Measurements from ENCODE around the gene AHRR. TPM values are rescaled to one million over a fixed set of nuclear protein-coding genes. Genes with fewer than 3 reads are reported as not detected.
A peak's percentile ranks its signal among the peaks of the same experiment; 100 is the strongest.

AHRR gene
- total and polyA plus RNA-seq, 2 donors: 0.34 to 0.52 TPM

- H3K27me3 ChIP-seq (ENCODE audit: control insufficient read depth in 2 of 2, insufficient read depth in 1 of 2, low read length in 1 of 2): no peaks in the 10 kb centered on the region
- H3K36me3 ChIP-seq (ENCODE audit: control insufficient read depth in 2 of 2, insufficient read depth in 2 of 2, low read length in 1 of 2): no peaks in the 10 kb centered on the region
- H3K4me1 ChIP-seq (ENCODE audit: control insufficient read depth in 2 of 2, insufficient read depth in 2 of 2, low read length in 2 of 2): peaks cover 0 to 15% of the 10 kb centered on the region in 2 donors
- H3K9me3 ChIP-seq (ENCODE audit: control insufficient read depth in 2 of 2, insufficient read depth in 1 of 2, low read length in 1 of 2): peaks cover 0 to 10% of the 10 kb centered on the region in 2 donors
- H3K4me3 ChIP-seq (ENCODE audit: low read length in 2 of 2): no peak overlapping the region
- H3K27ac ChIP-seq (ENCODE audit: low read depth in 1 of 2, low read length in 1 of 2): no peak overlapping the region
- no peak for DNase-seq (ENCODE audit: low read depth in 6 of 9, low spot score in 9 of 9)
- WGBS: 93% methylated on average over 18 of the region's 18 CpGs
Measured at GRCh38 chr5:386432-387341, 65.2 kb downstream of the AHRR start.

GRCh38 chr5:387491-388265, 66.2 kb downstream of the AHRR start:
- Histone ChIP-seq H3K4me1 (ENCODE audit: control insufficient read depth in 2 of 2, insufficient read depth in 2 of 2, low read length in 2 of 2) (peaks cover 1 to 19% of the 10 kb centered on the region in 2 donors), H3K27me3 (ENCODE audit: control insufficient read depth in 2 of 2, insufficient read depth in 1 of 2, low read length in 1 of 2) (no peaks in the 10 kb centered on the region), H3K27ac (ENCODE audit: low read depth in 1 of 2, low read length in 1 of 2) (no peak overlapping the region), H3K9me3 (ENCODE audit: control insufficient read depth in 2 of 2, insufficient read depth in 1 of 2, low read length in 1 of 2) (peaks cover 0 to 10% of the 10 kb centered on the region in 2 donors), H3K4me3 (ENCODE audit: low read length in 2 of 2) (no peak overlapping the region), H3K36me3 (ENCODE audit: control insufficient read depth in 2 of 2, insufficient read depth in 2 of 2, low read length in 1 of 2) (no peaks in the 10 kb centered on the region)
- DNase-seq (ENCODE audit: low read depth in 6 of 9, low spot score in 9 of 9): no peak
- WGBS: 94% methylated on average over 18 of the region's 18 CpGs

- WGBS: 96% methylated on average over 34 of the region's 34 CpGs
- H3K9me3 ChIP-seq (ENCODE audit: control insufficient read depth in 2 of 2, insufficient read depth in 1 of 2, low read length in 1 of 2): peaks cover 0 to 15% of the 10 kb centered on the region in 2 donors
- DNase-seq (ENCODE audit: low read depth in 6 of 9, low spot score in 9 of 9): no peak
- no peak overlapping the region for H3K4me3 ChIP-seq (ENCODE audit: low read length in 2 of 2)
- H3K4me1 ChIP-seq (ENCODE audit: control insufficient read depth in 2 of 2, insufficient read depth in 2 of 2, low read length in 2 of 2): peaks cover 8 to 28% of the 10 kb centered on the region in 2 donors
- H3K27me3 ChIP-seq (ENCODE audit: control insufficient read depth in 2 of 2, insufficient read depth in 1 of 2, low read length in 1 of 2): no peaks in the 10 kb centered on the region
- H3K36me3 ChIP-seq (ENCODE audit: control insufficient read depth in 2 of 2, insufficient read depth in 2 of 2, low read length in 1 of 2): no peaks in the 10 kb centered on the region
- H3K27ac ChIP-seq (ENCODE audit: low read depth in 1 of 2, low read length in 1 of 2): no peak overlapping the region
Measured at GRCh38 chr5:388266-389196, 67.0 kb downstream of the AHRR start.

GRCh38 chr5:389197-389821, 67.8 kb downstream of the AHRR start:
- H3K9me3 ChIP-seq (ENCODE audit: control insufficient read depth in 2 of 2, insufficient read depth in 1 of 2, low read length in 1 of 2): peaks cover 0 to 15% of the 10 kb centered on the region in 2 donors
- no peak overlapping the region for H3K4me3 ChIP-seq (ENCODE audit: low read length in 2 of 2)
- WGBS: 96% methylated on average over 32 of the region's 32 CpGs
- no peaks in the 10 kb centered on the region for H3K36me3 ChIP-seq (ENCODE audit: control insufficient read depth in 2 of 2, insufficient read depth in 2 of 2, low read length in 1 of 2)
- DNase-seq (ENCODE audit: low read depth in 6 of 9, low spot score in 9 of 9): no peak
- peaks cover 11 to 34% of the 10 kb centered on the region in 2 donors for H3K4me1 ChIP-seq (ENCODE audit: control insufficient read depth in 2 of 2, insufficient read depth in 2 of 2, low read length in 2 of 2)
- no peak overlapping the region for H3K27ac ChIP-seq (ENCODE audit: low read depth in 1 of 2, low read length in 1 of 2)
- H3K27me3 ChIP-seq (ENCODE audit: control insufficient read depth in 2 of 2, insufficient read depth in 1 of 2, low read length in 1 of 2): no peaks in the 10 kb centered on the region

- no peak for DNase-seq (ENCODE audit: low read depth in 6 of 9, low spot score in 9 of 9)
- Histone ChIP-seq H3K27ac (ENCODE audit: low read depth in 1 of 2, low read length in 1 of 2) (no peak overlapping the region), H3K9me3 (ENCODE audit: control insufficient read depth in 2 of 2, insufficient read depth in 1 of 2, low read length in 1 of 2) (peaks cover 0 to 9% of the 10 kb centered on the region in 2 donors), H3K36me3 (ENCODE audit: control insufficient read depth in 2 of 2, insufficient read depth in 2 of 2, low read length in 1 of 2) (no peaks in the 10 kb centered on the region), H3K4me1 (ENCODE audit: control insufficient read depth in 2 of 2, insufficient read depth in 2 of 2, low read length in 2 of 2) (peaks cover 11 to 41% of the 10 kb centered on the region in 2 donors), H3K4me3 (ENCODE audit: low read length in 2 of 2) (no peak overlapping the region), H3K27me3 (ENCODE audit: control insufficient read depth in 2 of 2, insufficient read depth in 1 of 2, low read length in 1 of 2) (no peaks in the 10 kb centered on the region)
- WGBS: 93% methylated on average over 26 of the region's 26 CpGs
Measured at GRCh38 chr5:389891-390622, 68.5 kb downstream of the AHRR start.

- Histone ChIP-seq H3K36me3 (ENCODE audit: control insufficient read depth in 2 of 2, insufficient read depth in 2 of 2, low read length in 1 of 2) (no peaks in the 10 kb centered on the region), H3K4me1 (ENCODE audit: control insufficient read depth in 2 of 2, insufficient read depth in 2 of 2, low read length in 2 of 2) (peaks cover 11 to 49% of the 10 kb centered on the region in 2 donors), H3K9me3 (ENCODE audit: control insufficient read depth in 2 of 2, insufficient read depth in 1 of 2, low read length in 1 of 2) (peaks cover 0 to 6% of the 10 kb centered on the region in 2 donors), H3K4me3 (ENCODE audit: low read length in 2 of 2) (no peak overlapping the region), H3K27me3 (ENCODE audit: control insufficient read depth in 2 of 2, insufficient read depth in 1 of 2, low read length in 1 of 2) (no peaks in the 10 kb centered on the region), H3K27ac (ENCODE audit: low read depth in 1 of 2, low read length in 1 of 2) (no peak overlapping the region)
- DNase-seq (ENCODE audit: low read depth in 6 of 9, low spot score in 9 of 9): peak in 1 of 9 donors; percentile 50
- WGBS: 86% methylated on average over 30 of the region's 35 CpGs
Measured at GRCh38 chr5:390623-391491, 69.3 kb downstream of the AHRR start.

- Histone ChIP-seq H3K4me1 (ENCODE audit: control insufficient read depth in 2 of 2, insufficient read depth in 2 of 2, low read length in 2 of 2) (peaks cover 11 to 50% of the 10 kb centered on the region in 2 donors), H3K27ac (ENCODE audit: low read depth in 1 of 2, low read length in 1 of 2) (peak overlapping the region; percentile 58 to 95), H3K9me3 (ENCODE audit: control insufficient read depth in 2 of 2, insufficient read depth in 1 of 2, low read length in 1 of 2) (peaks cover 0 to 6% of the 10 kb centered on the region in 2 donors), H3K4me3 (ENCODE audit: low read length in 2 of 2) (peak overlapping the region; percentile 11 to 35), H3K36me3 (ENCODE audit: control insufficient read depth in 2 of 2, insufficient read depth in 2 of 2, low read length in 1 of 2) (no peaks in the 10 kb centered on the region), H3K27me3 (ENCODE audit: control insufficient read depth in 2 of 2, insufficient read depth in 1 of 2, low read length in 1 of 2) (no peaks in the 10 kb centered on the region)
- peak; percentile 54 to 95 (median 82) for DNase-seq (ENCODE audit: low read depth in 6 of 9, low spot score in 9 of 9)
- 19% methylated on average over 30 of the region's 30 CpGs for WGBS
Measured at GRCh38 chr5:392431-392988, 71.0 kb downstream of the AHRR start.

Data from thymus (tissue), 11 donors.